DOHH2 (cell line): ENCODE measurements around the gene CYTH4.
"Not testable (repeated sequence)": the region's sequence is repeated elsewhere in the genome, so short reads cannot be mapped to it uniquely, and the experiment has no call there.

Source experiments
- H3F3A ChIP-seq: fragments of 200-600 bp; sonication (generic), shearing (Covaris generic); 2 replicates; pipeline ENCODE4 v1.6.0; 2016; ENCODE audit warnings: antibody characterized with exemption, mild to moderate bottlenecking; ENCODE audit not compliant: control insufficient read depth, insufficient read depth
- H3K27ac ChIP-seq: fragments of 200-600 bp; sonication (generic); 2 replicates; pipeline ENCODE4 v1.5.1; 2014; ENCODE audit warnings: low read depth, mild to moderate bottlenecking, low read length, moderate library complexity
- H3K27me3 ChIP-seq: fragments of 200-600 bp; sonication (generic); 2 replicates; pipeline ENCODE4 v1.6.1; 2014; ENCODE audit warnings: mild to moderate bottlenecking, low read length, mixed read lengths; ENCODE audit not compliant: control insufficient read depth
- H3K36me3 ChIP-seq: fragments of 200-600 bp; sonication (generic); 2 replicates; pipeline ENCODE4 v1.6.1; 2014; ENCODE audit warnings: mild to moderate bottlenecking, low read length, moderate library complexity, mixed read lengths; ENCODE audit not compliant: control insufficient read depth
- H3K4me1 ChIP-seq: fragments of 200-600 bp; sonication (generic); 2 replicates; pipeline ENCODE4 v1.6.1; 2014; ENCODE audit warnings: mild to moderate bottlenecking, low read length, mixed read lengths; ENCODE audit not compliant: control insufficient read depth
- H3K4me2 ChIP-seq: fragments of 200-600 bp; sonication (generic); 2 replicates; pipeline ENCODE4 v1.6.0; 2014; ENCODE audit warnings: mild to moderate bottlenecking, low read length, moderate library complexity
- H3K4me3 ChIP-seq: fragments of 200-600 bp; sonication (generic); 2 replicates; pipeline ENCODE4 v1.5.1; 2014; ENCODE audit warnings: mild to moderate bottlenecking, low read length, mixed read lengths
- H3K79me2 ChIP-seq: fragments of 200-600 bp; sonication (generic); 2 replicates; pipeline ENCODE4 v1.6.1; 2014; ENCODE audit warnings: mild to moderate bottlenecking, low read length, mixed read lengths; ENCODE audit not compliant: control insufficient read depth
- H3K9me2 ChIP-seq: fragments of 200-600 bp; sonication (generic); replicated peaks from 2 replicates; pipeline ENCODE4 v1.6.1; 2014; ENCODE audit warnings: mild to moderate bottlenecking, low read length, mixed read lengths; ENCODE audit not compliant: control insufficient read depth
- H3K9me3 ChIP-seq: fragments of 200-600 bp; sonication (generic); 2 replicates; pipeline ENCODE4 v1.6.1; 2014; ENCODE audit warnings: antibody characterized with exemption, low read length, mixed read lengths; ENCODE audit not compliant: control insufficient read depth, insufficient read depth
- H4K20me1 ChIP-seq: fragments of 200-600 bp; sonication (generic); 2 replicates; pipeline ENCODE4 v1.6.0; 2014; ENCODE audit warnings: low read depth, mild to moderate bottlenecking, antibody characterized with exemption, low read length, moderate library complexity; ENCODE audit not compliant: control insufficient read depth, insufficient read depth
- CTCF ChIP-seq: fragments of 200-600 bp; sonication (generic); IDR thresholded peaks from one replicate; pipeline ENCODE4 v1.5.1; 2014; ENCODE audit warnings: antibody characterized with exemption, mild to moderate bottlenecking, low read depth, low read length; ENCODE audit not compliant: poor library complexity, severe bottlenecking
- EZH2phosphoT487 ChIP-seq: fragments of 200-600 bp; sonication (generic); IDR thresholded peaks from 2 replicates; pipeline ENCODE4 v1.6.1; 2017; ENCODE audit warnings: borderline replicate concordance, mild to moderate bottlenecking, antibody characterized with exemption, low read length, moderate library complexity, mixed read lengths

The CYTH4 gene

DNA sequence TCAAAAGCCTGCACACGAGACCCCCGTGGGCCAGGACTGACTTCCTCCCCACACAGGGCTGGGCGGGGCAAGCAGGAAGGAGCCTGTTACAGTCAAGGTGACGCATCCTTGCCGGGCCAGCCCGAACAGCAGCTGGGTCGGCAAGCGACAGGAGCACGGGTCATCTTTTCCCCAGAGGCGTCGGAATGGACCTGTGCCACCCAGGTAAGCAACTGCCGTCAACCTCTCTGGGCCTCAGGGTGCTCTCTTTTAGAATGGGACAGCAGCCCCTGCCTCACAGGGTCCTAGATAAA, at the start of gene CYTH4:
TSS of gene CYTH4 (plus strand) at position 124 of the 293 bp plus-strand sequence. CDS start at position 186, 62 bp downstream.
- H3K79me2 ChIP-seq = peaks cover 46% of the 10 kb centered on the region
- H4K20me1 ChIP-seq = no peaks in the 10 kb centered on the region
- H3K36me3 ChIP-seq = peaks cover 38% of the 10 kb centered on the region
- H3K4me2 ChIP-seq = peak within 1 kb of the TSS; percentile 100
- TF ChIP-seq CTCF = no peak
- TF ChIP-seq EZH2phosphoT487 = no peak
- H3K4me1 ChIP-seq = peaks cover 84% of the 10 kb centered on the region
- H3K4me3 ChIP-seq = peak within 1 kb of the TSS; percentile 84
- peaks cover 31% of the 10 kb centered on the region for H3F3A ChIP-seq
- no peaks in the 10 kb centered on the region for H3K9me2 ChIP-seq
- no peaks in the 10 kb centered on the region for H3K9me3 ChIP-seq
- H3K27ac ChIP-seq = peak within 1 kb of the TSS; percentile 98
- no peaks in the 10 kb centered on the region for H3K27me3 ChIP-seq

DNA sequence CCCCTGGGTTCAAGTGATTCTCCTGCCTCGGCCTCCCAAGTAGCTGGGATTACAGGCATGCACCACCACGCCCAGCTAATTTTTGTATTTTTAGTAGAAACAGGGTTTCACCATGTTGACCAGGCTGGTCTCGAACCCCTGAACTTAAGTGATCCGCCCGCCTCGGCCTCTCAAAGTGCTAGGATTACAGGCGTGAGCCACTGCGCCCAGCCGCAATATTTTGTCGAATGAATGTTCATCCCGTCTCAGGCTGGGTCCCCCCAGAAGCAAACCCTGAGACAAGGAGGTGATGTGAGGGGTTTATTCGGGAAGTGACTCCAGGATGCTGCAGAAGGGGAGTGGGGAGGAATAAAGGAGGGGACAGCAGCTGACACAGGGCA, 48.9 kb upstream of the CYTH4 start:
- not testable (repeated sequence) for H3K9me3 ChIP-seq, H3K4me3 ChIP-seq, H3K27me3 ChIP-seq, H3K4me2 ChIP-seq, H3K9me2 ChIP-seq, H4K20me1 ChIP-seq, H3K27ac ChIP-seq
- Histone ChIP-seq H3K36me3 (peaks cover 85% of the 10 kb centered on the region), H3F3A (peaks cover 12% of the 10 kb centered on the region), H3K79me2 (peaks cover 53% of the 10 kb centered on the region), H3K4me1 (peaks cover 89% of the 10 kb centered on the region)

DNA sequence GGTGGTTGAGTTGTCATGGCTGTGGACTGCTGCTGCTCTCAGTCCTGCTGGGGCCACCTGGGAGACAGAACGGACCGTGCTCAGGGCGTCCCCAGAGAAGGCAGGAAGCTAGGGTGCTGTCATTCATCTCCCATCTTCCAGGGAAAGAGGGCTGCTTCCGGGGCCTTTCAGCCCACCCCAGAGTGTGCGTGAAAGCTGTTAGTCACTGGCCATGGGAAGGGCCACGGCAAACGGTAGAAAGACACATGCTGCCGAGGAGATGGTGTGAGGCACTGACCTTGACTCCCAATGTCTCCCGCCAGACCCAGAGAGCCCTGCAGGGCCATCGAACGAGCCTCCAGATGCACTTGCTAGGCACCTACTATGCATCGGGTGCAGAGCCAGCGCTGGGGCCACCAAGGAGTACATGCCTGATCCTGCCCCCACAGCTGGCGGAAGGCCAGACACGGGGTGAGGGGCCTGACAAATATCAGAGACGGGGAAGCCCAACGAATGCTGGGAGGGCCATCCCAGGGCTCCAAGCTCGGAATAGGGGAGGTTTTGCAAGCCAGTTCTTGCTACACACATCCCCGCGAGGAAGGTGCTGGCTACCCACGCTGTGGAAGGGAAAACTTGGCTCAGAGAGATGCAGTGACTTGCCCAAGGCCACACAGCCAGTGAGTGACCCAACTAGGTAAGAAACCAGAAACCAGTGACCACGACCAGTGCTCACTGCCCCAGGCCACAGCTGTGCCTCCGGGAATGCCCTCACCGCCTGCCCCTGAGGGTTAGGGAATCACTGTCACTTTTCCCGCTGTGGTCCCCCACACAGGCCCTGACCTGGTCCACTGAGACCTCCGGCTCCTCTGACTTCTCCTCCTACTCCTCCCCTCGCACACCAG, 48.3 kb upstream of the CYTH4 start:
- TF ChIP-seq CTCF (no peak), EZH2phosphoT487 (no peak)
- no peak overlapping the region for H3K4me3 ChIP-seq
- no peaks in the 10 kb centered on the region for H4K20me1 ChIP-seq
- peaks cover 89% of the 10 kb centered on the region for H3K4me1 ChIP-seq
- H3K9me3 ChIP-seq = no peaks in the 10 kb centered on the region
- peaks cover 12% of the 10 kb centered on the region for H3F3A ChIP-seq
- no peaks in the 10 kb centered on the region for H3K27me3 ChIP-seq
- H3K79me2 ChIP-seq = peaks cover 53% of the 10 kb centered on the region
- H3K9me2 ChIP-seq = no peaks in the 10 kb centered on the region
- H3K27ac ChIP-seq = no peak overlapping the region
- no peak overlapping the region for H3K4me2 ChIP-seq
- H3K36me3 ChIP-seq = peaks cover 85% of the 10 kb centered on the region
